ENCODE measurements around the gene TPSG1. TPM values are rescaled to one million over a fixed set of nuclear protein-coding genes. Genes with fewer than 3 reads are reported as not detected.

TPSG1 gene
- total RNA-seq, 1 donor from 2014 or later = not detected

GRCh38 chr16:1220841-1221627 lies 4.0 kb downstream of the TPSG1 start:
- no peaks in the 10 kb centered on the region for H4K20me1 ChIP-seq (ENCODE audit: insufficient read depth, low read length)
- Mint-ChIP-seq H3K27ac (ENCODE audit: unreplicated experiment) (no peak overlapping the region), H3K36me3 (ENCODE audit: low read depth, unreplicated experiment) (peaks cover 4% of the 10 kb centered on the region), H3K4me3 (ENCODE audit: unreplicated experiment) (no peak overlapping the region), H3K27me3 (ENCODE audit: low read depth, unreplicated experiment) (peaks cover 13% of the 10 kb centered on the region), H3K9me3 (ENCODE audit: unreplicated experiment) (no peaks in the 10 kb centered on the region), H3K4me1 (ENCODE audit: low read depth, unreplicated experiment) (no peaks in the 10 kb centered on the region)
- no peaks in the 10 kb centered on the region for H3K9me3 ChIP-seq (ENCODE audit: insufficient read depth, low read depth, low read length)
- H3K9ac ChIP-seq (ENCODE audit: low read length) = no peak overlapping the region
- H3K27me3 ChIP-seq (ENCODE audit: insufficient read depth, low read length) = no peaks in the 10 kb centered on the region
- no peak overlapping the region for H3K27ac ChIP-seq (ENCODE audit: low read depth, low read length)
- H3K4me3 ChIP-seq (ENCODE audit: insufficient read depth, low read depth, low read length) = no peak overlapping the region
- H3K79me2 ChIP-seq (ENCODE audit: insufficient read depth, low read length) = no peaks in the 10 kb centered on the region
- no peak overlapping the region for H3K4me2 ChIP-seq (ENCODE audit: low read length)
- no peaks in the 10 kb centered on the region for H3K4me1 ChIP-seq (ENCODE audit: insufficient read depth, low read length)
- TF ChIP-seq EZH2 (IDR thresholded peaks at IDR 0.05; ENCODE audit: insufficient read depth, low read length) (no peak), CTCF (IDR thresholded peaks at IDR 0.05; ENCODE audit: insufficient read depth, low read depth, low read length) (no peak)
- DNase-seq (ENCODE audit: low read depth) (no peak), FAIRE-seq (no peak)
- no peak overlapping the region for H2AFZ ChIP-seq (ENCODE audit: low read depth, low read length)
- no peaks in the 10 kb centered on the region for H3K36me3 ChIP-seq (ENCODE audit: insufficient read depth, low read length)

- Mint-ChIP-seq H3K4me1 (ENCODE audit: low read depth, unreplicated experiment) (no peaks in the 10 kb centered on the region), H3K27me3 (ENCODE audit: low read depth, unreplicated experiment) (peaks cover 9% of the 10 kb centered on the region), H3K4me3 (ENCODE audit: unreplicated experiment) (no peak overlapping the region), H3K9me3 (ENCODE audit: unreplicated experiment) (no peaks in the 10 kb centered on the region), H3K36me3 (ENCODE audit: low read depth, unreplicated experiment) (peaks cover 4% of the 10 kb centered on the region), H3K27ac (ENCODE audit: unreplicated experiment) (no peak overlapping the region)
- no peak for FAIRE-seq
- Histone ChIP-seq H3K4me1 (ENCODE audit: insufficient read depth, low read length) (no peaks in the 10 kb centered on the region), H3K4me3 (ENCODE audit: insufficient read depth, low read depth, low read length) (no peak overlapping the region), H3K4me2 (ENCODE audit: low read length) (no peak overlapping the region), H4K20me1 (ENCODE audit: insufficient read depth, low read length) (no peaks in the 10 kb centered on the region), H3K36me3 (ENCODE audit: insufficient read depth, low read length) (no peaks in the 10 kb centered on the region), H3K9ac (ENCODE audit: low read length) (no peak overlapping the region), H3K27me3 (ENCODE audit: insufficient read depth, low read length) (no peaks in the 10 kb centered on the region), H3K9me3 (ENCODE audit: insufficient read depth, low read depth, low read length) (no peaks in the 10 kb centered on the region), H3K79me2 (ENCODE audit: insufficient read depth, low read length) (no peaks in the 10 kb centered on the region), H2AFZ (ENCODE audit: low read depth, low read length) (no peak overlapping the region), H3K27ac (ENCODE audit: low read depth, low read length) (no peak overlapping the region)
- DNase-seq (ENCODE audit: low read depth) = no peak
- TF ChIP-seq CTCF (IDR thresholded peaks at IDR 0.05; ENCODE audit: insufficient read depth, low read depth, low read length) (no peak), EZH2 (IDR thresholded peaks at IDR 0.05; ENCODE audit: insufficient read depth, low read length) (no peak)
These were observed 4.9 kb downstream of the TPSG1 start for GRCh38 chr16:1220098-1220728.

Measured in astrocyte (in vitro differentiated cells and primary cell).